Activated CD8-positive, alpha-beta T cell treated with anti-CD3 and anti-CD28 coated beads for 36 hours (primary cell): ENCODE results near the gene TMEM232. TPM values are rescaled to one million over a fixed set of nuclear protein-coding genes. Genes with fewer than 3 reads are reported as not detected.

Experiments used
- ATAC-seq: fragments of 200-7000 bp; cut with Tn5 transposase; one replicate; pipeline ENCODE4 v1.10.0; 2021; ENCODE audit warnings: mild to moderate bottlenecking, moderate library complexity
- CTCF ChIA-PET: fragments of 350-600 bp; sonication (Branson Sonifier 250); formaldehyde crosslinking; loops from one replicate; lab custom pipeline; 2021; ENCODE audit warnings: antibody characterized with exemption; lab: Charles Lee
- POLR2A ChIA-PET: fragments of 350-600 bp; sonication (Branson Sonifier 250); formaldehyde crosslinking; loops from one replicate; lab custom pipeline; 2021; ENCODE audit warnings: antibody characterized with exemption; lab: Charles Lee
- DNase-seq: peaks from one replicate; pipeline ENCODE4 v3.0.0-alpha.2; 2020
- H3K27ac Mint-ChIP-seq: one replicate; pipeline ENCODE4 v1.8.0; 2021; ENCODE audit warnings: mild to moderate bottlenecking, mixed read lengths
- H3K27me3 Mint-ChIP-seq: one replicate; pipeline ENCODE4 v1.8.0; 2021; ENCODE audit warnings: mixed read lengths
- H3K36me3 Mint-ChIP-seq: one replicate; pipeline ENCODE4 v1.8.0; 2021; ENCODE audit warnings: low read depth, mixed read lengths
- H3K4me1 Mint-ChIP-seq: one replicate; pipeline ENCODE4 v1.8.0; 2021; ENCODE audit warnings: low read depth, mixed read lengths
- H3K4me3 Mint-ChIP-seq: one replicate; pipeline ENCODE4 v1.8.0; 2021; ENCODE audit warnings: mild to moderate bottlenecking, moderate library complexity, mixed read lengths
- H3K9me3 Mint-ChIP-seq: one replicate; pipeline ENCODE4 v1.8.0; 2021; ENCODE audit warnings: mixed read lengths
- CTCF ChIP-seq: fragments of 200-600 bp; IDR thresholded peaks from one replicate; pipeline ENCODE4 v1.8.0; 2022; ENCODE audit warnings: antibody characterized with exemption, mild to moderate bottlenecking
- intact Hi-C: fragments of 100-400 bp; cut with micrococcal nuclease; formaldehyde crosslinking; loops from one replicate; pipeline ENCODE4 v1.10.0; 2022
- total RNA-seq, 2 experiments: library from RNA; stranded (reverse); gene quantifications; one replicate each; pipeline ENCODE4 v1.2.3, GENCODE V29; 2021

Gene TMEM232
- total RNA-seq, 2 experiments from 2014 or later = 0.27 to 0.49 TPM

- ATAC-seq (no peak), DNase-seq (no peak)
- intact Hi-C loops = no loop called here
- POLR2A ChIA-PET = no interaction called here
- H3K4me3 Mint-ChIP-seq = no peak overlapping the region
- H3K9me3 Mint-ChIP-seq = no peaks in the 10 kb centered on the region
- no peaks in the 10 kb centered on the region for H3K4me1 Mint-ChIP-seq
- H3K27ac Mint-ChIP-seq = no peak overlapping the region
- H3K27me3 Mint-ChIP-seq = peaks cover 3% of the 10 kb centered on the region
- H3K36me3 Mint-ChIP-seq = no peaks in the 10 kb centered on the region
- no peak for TF ChIP-seq CTCF
- CTCF ChIA-PET = no interaction called here
These were observed 220.1 kb downstream of the TMEM232 start for GRCh38 chr5:110506378-110506777.

DNA sequence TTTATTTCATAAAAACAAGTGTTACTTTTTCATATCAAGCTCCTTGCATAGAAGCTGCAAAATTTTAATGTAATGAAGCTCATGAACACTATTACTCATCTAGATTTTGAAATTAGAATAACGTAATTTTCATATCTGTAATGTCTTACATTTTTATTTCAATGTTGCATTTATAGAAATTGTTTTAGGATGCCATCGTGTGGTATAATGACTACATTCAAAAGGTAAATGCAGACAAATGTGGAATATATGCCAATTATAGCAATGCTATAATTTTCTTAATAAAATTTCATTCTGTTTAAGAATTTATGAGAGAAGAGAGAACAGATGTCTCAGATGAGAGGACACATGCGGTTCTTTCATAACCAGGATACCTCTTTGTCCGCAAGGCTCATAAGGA is 230.2 kb downstream of the TMEM232 start:
- Mint-ChIP-seq H3K9me3 (no peaks in the 10 kb centered on the region), H3K4me3 (no peak overlapping the region), H3K27me3 (no peaks in the 10 kb centered on the region), H3K4me1 (no peaks in the 10 kb centered on the region), H3K27ac (no peak overlapping the region), H3K36me3 (no peaks in the 10 kb centered on the region)
- no peak for TF ChIP-seq CTCF
- intact Hi-C loops = no loop called here
- DNase-seq (no peak), ATAC-seq (no peak)
- ChIA-PET POLR2A (no interaction called here), CTCF (no interaction called here)

DNA sequence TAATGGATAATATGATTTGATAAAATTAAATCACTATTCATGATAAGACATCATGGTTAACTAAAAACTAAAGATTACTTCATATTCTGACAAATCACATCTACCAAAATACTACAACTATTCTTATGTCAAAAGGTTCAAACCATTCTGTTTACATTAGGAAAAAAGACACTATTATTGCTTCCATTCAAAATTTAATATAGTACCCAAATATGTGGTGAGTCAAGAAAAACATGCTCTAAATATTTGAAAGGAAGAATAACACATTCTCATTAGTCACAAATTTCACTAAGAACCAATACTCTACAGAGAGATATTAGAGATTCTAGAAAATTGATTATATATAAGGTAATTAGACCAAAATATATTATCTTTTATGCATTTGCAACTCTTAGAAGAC is 234.0 kb downstream of the TMEM232 start:
- no peaks in the 10 kb centered on the region for H3K4me1 Mint-ChIP-seq
- DNase-seq (no peak), ATAC-seq (no peak)
- intact Hi-C loops = no loop called here
- no peak overlapping the region for H3K4me3 Mint-ChIP-seq
- POLR2A ChIA-PET = no interaction called here
- H3K9me3 Mint-ChIP-seq = no peaks in the 10 kb centered on the region
- H3K27ac Mint-ChIP-seq = no peak overlapping the region
- H3K27me3 Mint-ChIP-seq = no peaks in the 10 kb centered on the region
- CTCF ChIA-PET = no interaction called here
- H3K36me3 Mint-ChIP-seq = no peaks in the 10 kb centered on the region
- TF ChIP-seq CTCF = no peak

DNA sequence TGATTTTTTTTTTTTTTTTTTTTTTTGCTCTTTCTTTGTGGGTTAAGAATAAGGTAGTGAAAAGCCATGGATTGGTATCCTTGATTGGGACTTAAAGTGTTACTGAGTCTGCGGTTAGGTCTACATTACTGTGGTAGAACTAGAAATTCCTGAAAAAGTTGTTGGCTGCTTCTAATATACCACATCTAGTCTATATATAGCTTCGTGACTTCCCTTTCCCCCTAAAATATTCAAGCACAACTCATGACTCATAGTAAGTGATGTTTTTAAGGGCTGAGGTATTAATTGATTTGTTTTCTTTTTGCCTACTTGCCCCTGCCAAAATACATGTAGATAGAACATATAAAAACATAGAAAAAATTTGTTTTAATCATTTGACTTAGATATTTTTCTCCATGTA is 247.6 kb downstream of the TMEM232 start:
- ChIA-PET CTCF (no interaction called here), POLR2A (no interaction called here)
- TF ChIP-seq CTCF = no peak
- ATAC-seq (no peak), DNase-seq (no peak)
- H3K36me3 Mint-ChIP-seq = peaks cover 2% of the 10 kb centered on the region
- peaks cover 1% of the 10 kb centered on the region for H3K27me3 Mint-ChIP-seq
- peaks cover 6% of the 10 kb centered on the region for H3K9me3 Mint-ChIP-seq
- intact Hi-C loops = no loop called here
- H3K4me3 Mint-ChIP-seq = no peak overlapping the region
- no peaks in the 10 kb centered on the region for H3K4me1 Mint-ChIP-seq
- no peak overlapping the region for H3K27ac Mint-ChIP-seq

- H3K4me1 Mint-ChIP-seq = no peaks in the 10 kb centered on the region
- no peak overlapping the region for H3K27ac Mint-ChIP-seq
- ATAC-seq (no peak), DNase-seq (no peak)
- peaks cover 2% of the 10 kb centered on the region for H3K36me3 Mint-ChIP-seq
- H3K4me3 Mint-ChIP-seq = no peak overlapping the region
- peaks cover under 1% of the 10 kb centered on the region for H3K9me3 Mint-ChIP-seq
- intact Hi-C loops = no loop called here
- CTCF ChIA-PET = no interaction called here
- peaks cover 1% of the 10 kb centered on the region for H3K27me3 Mint-ChIP-seq
- TF ChIP-seq CTCF = no peak
- POLR2A ChIA-PET = no interaction called here
These were observed 248.6 kb downstream of the TMEM232 start for GRCh38 chr5:110477911-110478310.
